ENCODE measurements around the gene PAK5.

Gene PAK5

DNA sequence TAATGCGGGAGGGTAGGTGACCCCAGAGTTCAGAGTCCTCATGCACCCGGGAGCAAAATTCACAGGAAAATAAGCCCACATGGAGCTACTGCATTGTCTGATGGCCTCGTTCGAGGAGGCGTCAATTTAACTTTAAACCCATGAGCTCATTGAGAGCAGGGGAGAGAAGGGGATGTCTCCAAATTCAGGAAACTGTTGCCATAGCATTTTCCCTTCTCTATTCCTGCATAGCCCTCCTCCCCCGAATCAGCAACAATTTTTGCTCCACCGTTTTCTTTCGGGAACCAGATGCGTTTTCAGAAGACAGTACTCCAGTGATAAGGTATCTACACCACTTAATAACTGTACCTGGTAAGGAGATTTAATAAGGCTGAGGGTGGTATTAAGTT lies 324.8 kb downstream of the PAK5 start:
- no peaks in the 10 kb centered on the region for H3K9me3 Mint-ChIP-seq
- H3K27me3 Mint-ChIP-seq (ENCODE audit: low read depth): peaks cover 78% of the 10 kb centered on the region
- H3K36me3 Mint-ChIP-seq (ENCODE audit: low read depth): no peaks in the 10 kb centered on the region
- no peak overlapping the region for H3K4me3 Mint-ChIP-seq
- no peaks in the 10 kb centered on the region for H3K4me1 Mint-ChIP-seq (ENCODE audit: low read depth)
- no peak overlapping the region for H3K27ac Mint-ChIP-seq

DNA sequence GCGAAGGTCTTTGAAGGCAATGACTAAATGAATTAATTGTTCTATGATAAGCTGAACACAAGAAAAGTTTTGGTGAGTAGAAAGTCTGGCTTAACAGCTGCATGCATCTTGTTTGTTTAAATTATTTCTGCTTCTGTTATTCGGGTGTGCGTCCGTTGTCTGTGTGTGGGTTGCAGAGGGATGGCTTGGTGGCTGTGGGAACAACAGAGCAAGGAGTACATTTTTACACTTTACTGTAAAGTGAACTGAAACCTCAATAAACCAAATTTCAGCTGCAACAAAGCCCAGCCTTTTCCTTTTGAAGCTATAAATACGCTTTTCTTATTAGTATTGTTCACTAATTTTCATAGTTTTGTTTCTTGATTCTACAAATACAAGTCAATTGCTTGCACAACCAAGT lies 328.0 kb downstream of the PAK5 start:
- H3K27ac Mint-ChIP-seq: no peak overlapping the region

DNA sequence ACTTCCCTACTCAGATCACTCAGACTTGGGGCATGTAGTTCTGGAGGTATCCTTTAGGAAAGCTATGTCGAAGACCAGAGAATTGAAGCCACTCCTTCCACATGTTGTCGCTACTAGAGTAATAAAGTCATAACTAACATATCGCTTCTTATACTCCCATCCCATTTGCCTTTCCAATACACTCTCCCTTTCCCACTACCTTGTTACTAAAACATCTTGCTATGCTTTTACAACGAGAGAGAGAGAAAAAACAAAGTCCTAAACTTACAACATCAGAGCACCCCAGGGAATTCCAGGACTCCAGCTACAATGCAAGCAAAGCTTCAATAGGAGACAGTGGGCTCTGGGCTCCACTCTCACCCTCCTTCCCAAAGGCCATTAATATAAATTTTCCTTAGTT lies 329.6 kb downstream of the PAK5 start:
- Mint-ChIP-seq H3K36me3 (ENCODE audit: low read depth) (no peaks in the 10 kb centered on the region), H3K9me3 (no peaks in the 10 kb centered on the region), H3K4me1 (ENCODE audit: low read depth) (no peaks in the 10 kb centered on the region), H3K27me3 (ENCODE audit: low read depth) (peaks cover 56% of the 10 kb centered on the region), H3K4me3 (no peak overlapping the region), H3K27ac (no peak overlapping the region)

More for the DNA sequence above, 328.0 kb downstream of the PAK5 start:
- H3K9me3 Mint-ChIP-seq: no peaks in the 10 kb centered on the region
- no peak overlapping the region for H3K4me3 Mint-ChIP-seq
- no peaks in the 10 kb centered on the region for H3K36me3 Mint-ChIP-seq (ENCODE audit: low read depth)
- no peaks in the 10 kb centered on the region for H3K4me1 Mint-ChIP-seq (ENCODE audit: low read depth)
- H3K27me3 Mint-ChIP-seq (ENCODE audit: low read depth): peaks cover 68% of the 10 kb centered on the region

DNA sequence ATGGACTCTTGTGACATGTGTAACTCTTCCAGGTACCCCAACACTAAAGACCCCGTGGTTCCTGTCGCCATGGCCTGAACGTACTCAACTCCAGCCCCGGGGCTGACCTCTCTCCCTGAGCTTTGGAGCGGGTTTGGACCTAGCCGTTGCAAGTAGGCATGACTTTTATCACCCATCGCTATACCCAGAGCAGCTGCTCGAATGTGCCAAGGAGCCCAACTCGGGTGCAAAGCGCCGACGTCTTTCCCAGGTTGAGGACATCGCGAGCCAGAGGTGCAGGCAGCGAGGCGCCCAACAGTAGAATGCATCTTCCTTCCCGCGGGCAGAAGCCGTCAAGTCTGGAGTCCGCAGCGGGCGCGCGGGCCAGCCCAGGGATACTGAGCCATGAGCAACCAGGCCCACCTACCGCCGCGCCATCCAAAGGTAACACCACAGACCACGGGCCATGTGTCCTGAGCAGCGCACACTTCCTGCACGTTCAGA lies 330.1 kb downstream of the PAK5 start:
- Mint-ChIP-seq H3K4me1 (ENCODE audit: low read depth) (no peaks in the 10 kb centered on the region), H3K27ac (no peak overlapping the region), H3K4me3 (no peak overlapping the region), H3K27me3 (ENCODE audit: low read depth) (peaks cover 51% of the 10 kb centered on the region), H3K9me3 (no peaks in the 10 kb centered on the region), H3K36me3 (ENCODE audit: low read depth) (no peaks in the 10 kb centered on the region)

DNA sequence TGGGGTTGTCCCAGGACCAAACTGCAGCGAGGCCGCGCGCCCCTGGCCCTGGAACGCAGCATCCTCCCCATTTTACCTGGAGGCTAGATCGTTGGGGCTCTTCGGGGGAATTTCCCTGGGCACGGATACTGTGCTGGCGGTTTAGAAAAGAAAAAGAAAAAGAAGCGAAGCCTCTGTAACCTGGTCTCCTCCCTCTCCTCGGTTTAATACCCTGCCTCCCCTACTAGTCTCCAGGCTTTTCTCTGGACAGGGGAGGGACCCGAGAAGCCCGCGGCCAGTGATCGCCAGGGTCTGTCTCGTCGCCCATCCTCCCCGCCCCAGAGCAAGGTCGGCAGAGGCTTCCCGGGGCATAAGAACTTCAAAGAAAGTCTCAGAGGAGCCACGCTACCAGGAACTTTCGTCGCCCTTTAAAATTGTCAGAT lies 330.6 kb downstream of the PAK5 start:
- Mint-ChIP-seq H3K4me1 (ENCODE audit: low read depth) (no peaks in the 10 kb centered on the region), H3K36me3 (ENCODE audit: low read depth) (no peaks in the 10 kb centered on the region), H3K27me3 (ENCODE audit: low read depth) (peaks cover 50% of the 10 kb centered on the region), H3K9me3 (no peaks in the 10 kb centered on the region), H3K4me3 (no peak overlapping the region), H3K27ac (no peak overlapping the region)

DNA sequence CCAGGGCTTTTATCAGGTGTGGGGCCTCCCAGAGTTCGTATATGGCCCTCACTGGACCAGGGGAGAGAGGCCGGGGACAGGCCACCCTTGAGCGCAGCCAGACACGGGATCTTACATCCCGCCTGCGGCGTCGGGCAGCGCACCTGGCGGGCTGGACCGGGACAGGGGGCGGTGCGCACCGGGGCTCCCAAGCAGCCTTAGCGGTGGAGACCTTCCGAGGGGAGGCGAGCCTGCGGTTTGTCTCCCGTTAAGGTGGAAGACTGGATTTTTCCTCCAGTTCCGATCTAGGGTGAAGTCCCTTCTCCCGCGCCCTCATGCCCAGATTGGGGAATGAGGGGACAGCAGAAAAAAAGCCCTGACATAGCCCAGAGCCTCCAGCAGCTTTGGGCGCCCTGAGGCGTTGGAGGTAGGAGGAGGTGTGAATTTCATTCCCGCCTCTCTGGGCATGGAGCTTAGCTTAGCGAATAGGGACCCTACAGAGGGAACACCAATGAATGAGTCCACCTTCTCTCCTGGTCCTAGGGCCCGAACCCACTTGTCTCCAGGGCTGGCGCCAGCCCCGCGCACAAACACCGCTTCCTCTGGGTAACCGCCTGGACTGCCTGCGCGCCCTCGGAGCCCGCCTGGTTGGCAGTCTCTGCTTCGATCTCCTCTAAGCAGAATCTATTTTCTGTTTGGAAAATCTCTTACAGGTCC lies 331.2 kb downstream of the PAK5 start:
- H3K9me3 Mint-ChIP-seq: no peaks in the 10 kb centered on the region
- no peaks in the 10 kb centered on the region for H3K4me1 Mint-ChIP-seq (ENCODE audit: low read depth)
- no peak overlapping the region for H3K4me3 Mint-ChIP-seq
- no peak overlapping the region for H3K27ac Mint-ChIP-seq
- H3K27me3 Mint-ChIP-seq (ENCODE audit: low read depth): peaks cover 46% of the 10 kb centered on the region
- no peaks in the 10 kb centered on the region for H3K36me3 Mint-ChIP-seq (ENCODE audit: low read depth)

DNA sequence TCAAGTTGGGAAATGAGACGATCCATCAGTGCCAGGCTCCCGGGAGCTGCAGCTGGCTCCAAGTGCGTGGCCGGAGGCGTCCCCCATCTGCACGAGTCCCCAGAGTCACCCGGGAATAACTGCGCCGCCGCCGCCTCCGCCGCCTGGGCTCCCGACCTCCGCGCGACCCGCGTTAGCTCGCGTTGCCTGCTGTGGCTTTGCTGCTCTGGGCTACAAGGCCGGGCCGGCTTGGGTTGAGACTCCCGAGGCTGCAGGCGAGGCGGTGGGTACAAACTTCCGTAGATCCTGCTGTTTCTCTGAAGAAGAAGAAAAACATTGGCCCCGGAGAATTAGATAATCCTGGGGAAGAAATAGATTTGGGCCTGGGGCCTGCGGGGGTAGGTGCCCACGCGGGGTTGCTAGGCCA lies 331.9 kb downstream of the PAK5 start:
- Mint-ChIP-seq H3K4me1 (ENCODE audit: low read depth) (no peaks in the 10 kb centered on the region), H3K9me3 (no peaks in the 10 kb centered on the region), H3K27ac (no peak overlapping the region), H3K36me3 (ENCODE audit: low read depth) (no peaks in the 10 kb centered on the region), H3K4me3 (no peak overlapping the region), H3K27me3 (ENCODE audit: low read depth) (peaks cover 43% of the 10 kb centered on the region)

DNA sequence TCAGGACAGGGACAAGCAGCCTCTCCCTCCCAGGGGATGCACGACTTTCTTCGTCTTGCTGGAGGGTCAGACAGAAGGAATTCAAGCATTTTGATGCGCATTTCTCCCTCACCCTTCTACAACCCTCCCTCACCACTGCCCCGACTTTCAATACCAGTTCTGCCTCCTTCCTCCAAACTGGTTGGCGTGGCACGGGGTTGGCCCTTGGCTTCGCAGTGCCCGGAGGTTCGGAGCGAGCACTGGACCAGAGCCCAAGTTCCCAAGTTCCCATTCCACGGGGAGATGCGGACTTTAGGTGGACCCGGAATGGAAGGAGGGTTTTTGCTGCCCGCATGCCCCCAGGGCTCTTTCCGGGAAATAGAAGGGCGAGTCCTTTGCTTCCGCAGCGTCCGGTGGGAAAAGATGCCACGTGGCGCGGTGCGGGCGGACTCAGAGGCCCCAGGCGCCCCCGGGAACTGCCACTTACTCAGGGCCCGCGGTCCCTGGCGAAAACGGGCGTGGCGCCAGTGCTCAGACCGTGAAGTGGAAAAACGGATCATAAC lies 332.5 kb downstream of the PAK5 start:
- H3K4me3 Mint-ChIP-seq: no peak overlapping the region
- H3K27me3 Mint-ChIP-seq (ENCODE audit: low read depth): peaks cover 38% of the 10 kb centered on the region
- H3K4me1 Mint-ChIP-seq (ENCODE audit: low read depth): no peaks in the 10 kb centered on the region
- H3K27ac Mint-ChIP-seq: no peak overlapping the region
- no peaks in the 10 kb centered on the region for H3K9me3 Mint-ChIP-seq
- H3K36me3 Mint-ChIP-seq (ENCODE audit: low read depth): no peaks in the 10 kb centered on the region

DNA sequence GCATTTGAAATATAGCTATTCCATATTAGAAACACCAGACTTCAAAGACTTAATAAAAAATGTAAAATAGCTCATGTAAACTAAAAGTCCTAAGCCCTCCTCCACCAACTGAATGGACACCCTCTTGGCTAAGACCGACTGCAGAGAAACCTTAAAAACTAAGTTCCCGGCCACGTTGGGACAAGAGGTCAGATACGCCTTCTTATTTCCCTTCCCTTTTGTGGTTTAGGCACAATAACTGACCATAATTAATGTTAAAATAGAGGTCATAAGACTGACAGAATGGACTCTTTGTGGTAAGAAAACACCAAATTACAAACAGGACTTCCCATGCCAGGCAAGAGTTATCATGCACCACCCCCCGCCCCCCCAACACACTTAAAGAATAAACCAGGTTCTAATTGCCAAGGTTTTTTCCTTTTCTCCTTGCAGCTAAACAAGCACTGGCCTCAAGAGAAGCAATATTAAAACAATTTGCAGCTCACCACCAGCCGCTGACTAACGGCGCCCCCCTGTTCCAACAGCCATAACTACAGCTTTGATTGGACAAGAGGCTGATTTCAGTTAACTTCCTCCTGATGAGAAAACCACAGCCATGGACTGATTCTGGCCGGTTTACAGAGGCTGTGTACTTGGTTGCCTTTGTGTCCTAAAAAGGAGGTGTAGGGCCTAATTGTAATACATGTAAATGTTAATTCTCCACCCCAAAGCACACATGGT lies 335.2 kb downstream of the PAK5 start:
- Mint-ChIP-seq H3K36me3 (ENCODE audit: low read depth) (no peaks in the 10 kb centered on the region), H3K4me1 (ENCODE audit: low read depth) (no peaks in the 10 kb centered on the region), H3K27me3 (ENCODE audit: low read depth) (peaks cover 21% of the 10 kb centered on the region), H3K9me3 (no peaks in the 10 kb centered on the region), H3K27ac (no peak overlapping the region), H3K4me3 (no peak overlapping the region)

DNA sequence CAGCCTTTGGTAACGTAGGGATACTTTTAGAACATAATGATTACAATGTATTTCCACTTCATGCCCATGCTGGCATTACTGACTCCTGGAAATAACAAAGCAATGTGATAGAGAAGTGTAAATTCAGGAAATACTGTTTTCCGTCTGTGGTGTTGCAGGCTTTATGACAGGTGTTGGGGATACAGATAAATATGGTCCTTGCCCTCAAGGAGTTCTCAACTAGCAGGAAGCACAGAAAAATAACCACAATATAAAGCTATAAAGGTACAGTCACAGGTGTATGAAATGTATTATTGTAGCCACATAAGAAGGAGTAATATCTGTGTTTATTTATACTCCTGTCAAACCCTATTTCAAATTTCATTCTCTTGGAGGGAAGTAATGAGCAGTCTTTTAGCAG lies 337.4 kb downstream of the PAK5 start:
- Mint-ChIP-seq H3K36me3 (ENCODE audit: low read depth) (no peaks in the 10 kb centered on the region), H3K27me3 (ENCODE audit: low read depth) (peaks cover 8% of the 10 kb centered on the region), H3K9me3 (no peaks in the 10 kb centered on the region), H3K27ac (no peak overlapping the region), H3K4me3 (no peak overlapping the region), H3K4me1 (ENCODE audit: low read depth) (no peaks in the 10 kb centered on the region)

DNA sequence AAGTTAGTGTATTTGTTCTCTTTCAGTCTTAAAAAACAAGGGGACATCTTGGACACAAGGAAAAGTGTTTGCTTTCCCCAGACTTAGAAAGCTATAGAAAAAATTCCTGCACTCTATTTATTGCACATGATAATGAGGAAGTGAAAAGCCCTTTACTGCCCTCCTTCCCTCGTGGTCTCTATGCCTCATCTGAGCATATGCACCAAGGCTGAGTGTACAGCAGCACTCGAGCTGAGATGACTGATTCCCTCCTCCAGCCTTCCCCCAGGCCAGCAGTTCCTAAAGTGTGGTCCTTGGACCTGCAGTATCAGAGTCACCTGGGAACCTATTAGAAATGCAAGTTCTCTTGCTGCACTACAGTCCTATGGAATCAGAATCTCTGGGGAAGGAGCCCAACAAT lies 338.8 kb downstream of the PAK5 start:
- Mint-ChIP-seq H3K4me1 (ENCODE audit: low read depth) (no peaks in the 10 kb centered on the region), H3K27ac (no peak overlapping the region), H3K36me3 (ENCODE audit: low read depth) (no peaks in the 10 kb centered on the region), H3K4me3 (no peak overlapping the region), H3K27me3 (ENCODE audit: low read depth) (no peaks in the 10 kb centered on the region), H3K9me3 (peaks cover 3% of the 10 kb centered on the region)

DNA sequence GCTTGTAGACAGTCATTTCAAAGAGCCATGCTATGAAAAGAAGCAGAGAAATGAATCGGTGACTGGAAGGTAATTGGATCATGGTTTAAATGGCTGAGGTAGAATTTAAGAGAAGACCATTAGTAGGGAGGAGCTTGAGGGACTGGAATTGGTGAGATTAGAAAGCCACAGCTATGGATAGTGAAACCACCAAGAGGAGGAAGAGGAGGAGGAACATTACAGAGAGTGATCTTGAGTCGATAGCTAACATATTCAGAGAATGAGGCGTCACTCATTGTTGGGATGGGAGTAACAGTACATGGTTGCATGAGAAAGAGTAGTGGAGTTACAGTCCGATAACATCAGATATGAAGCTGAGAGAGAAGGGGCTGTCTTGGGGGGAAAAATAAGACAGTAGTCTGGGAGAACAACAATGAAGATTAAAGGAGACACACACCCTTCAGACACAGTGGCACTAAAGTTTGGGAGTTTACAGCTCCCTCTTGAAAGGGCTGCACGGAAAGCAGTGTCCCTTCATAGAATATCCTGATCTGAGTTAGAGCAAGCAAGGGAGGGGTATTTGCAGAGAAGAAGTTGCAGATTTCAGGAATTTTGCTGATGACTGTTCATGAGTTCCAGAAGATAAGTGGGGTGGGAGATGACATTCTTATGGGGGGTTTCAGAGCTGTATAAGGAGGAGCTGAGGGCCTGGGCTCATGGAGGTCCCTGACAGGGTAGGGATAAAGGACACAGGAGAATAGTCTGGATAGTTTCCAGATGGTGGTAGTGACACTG lies 339.6 kb downstream of the PAK5 start:
- Mint-ChIP-seq H3K4me1 (ENCODE audit: low read depth) (no peaks in the 10 kb centered on the region), H3K36me3 (ENCODE audit: low read depth) (no peaks in the 10 kb centered on the region), H3K27ac (no peak overlapping the region), H3K9me3 (peaks cover 10% of the 10 kb centered on the region), H3K4me3 (no peak overlapping the region), H3K27me3 (ENCODE audit: low read depth) (no peaks in the 10 kb centered on the region)

DNA sequence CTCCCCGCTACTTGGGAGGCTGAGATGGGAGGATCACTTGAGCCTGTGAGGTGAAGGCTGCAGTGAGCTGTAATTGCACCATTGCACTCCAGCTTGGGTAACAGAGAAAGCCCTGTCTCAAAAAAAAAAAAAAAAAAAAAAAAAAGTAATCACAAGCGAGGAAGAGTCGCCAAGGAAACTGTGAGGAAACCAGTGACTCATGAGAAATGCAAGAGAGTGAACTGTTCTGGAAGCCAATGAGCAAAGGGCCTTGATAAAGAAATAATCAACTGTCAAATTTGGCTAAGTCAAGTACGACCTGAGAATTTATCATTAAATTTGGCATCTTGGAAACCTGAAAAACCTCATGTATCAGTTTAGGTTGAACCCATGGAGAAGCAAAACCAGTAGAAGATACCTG lies 340.6 kb downstream of the PAK5 start:
- H3K36me3 Mint-ChIP-seq (ENCODE audit: low read depth): no peaks in the 10 kb centered on the region
- H3K9me3 Mint-ChIP-seq: peaks cover 11% of the 10 kb centered on the region
- H3K27ac Mint-ChIP-seq: no peak overlapping the region
- H3K4me3 Mint-ChIP-seq: no peak overlapping the region
- H3K27me3 Mint-ChIP-seq (ENCODE audit: low read depth): no peaks in the 10 kb centered on the region
- H3K4me1 Mint-ChIP-seq (ENCODE audit: low read depth): no peaks in the 10 kb centered on the region

DNA sequence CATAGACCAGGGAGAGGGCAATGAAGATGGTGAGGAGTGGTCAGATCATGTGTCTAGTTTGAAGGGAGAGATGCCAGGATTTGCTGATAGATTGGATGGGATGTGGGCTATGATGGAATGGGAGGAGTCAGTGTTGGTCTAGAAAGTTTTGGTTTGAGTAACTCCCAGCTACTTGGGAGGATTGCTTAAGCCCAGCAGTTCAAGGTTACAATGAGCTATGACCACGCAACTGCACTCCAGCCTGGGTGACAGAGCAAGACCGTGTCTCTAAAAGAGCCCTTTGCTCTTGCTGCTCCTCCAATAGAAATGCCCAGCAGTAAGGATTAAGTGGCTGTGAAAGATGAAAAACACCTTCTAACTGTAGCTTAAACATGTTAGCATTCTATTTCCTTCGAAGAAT lies 342.7 kb downstream of the PAK5 start:
- Mint-ChIP-seq H3K27me3 (ENCODE audit: low read depth) (no peaks in the 10 kb centered on the region), H3K4me3 (no peak overlapping the region), H3K36me3 (ENCODE audit: low read depth) (no peaks in the 10 kb centered on the region), H3K27ac (no peak overlapping the region), H3K4me1 (ENCODE audit: low read depth) (no peaks in the 10 kb centered on the region), H3K9me3 (peaks cover 11% of the 10 kb centered on the region)
